HG03457 (cell line): ENCODE data around the gene OR1M1.
"Not testable (repeated sequence)": the region's sequence is repeated elsewhere in the genome, so short reads cannot be mapped to it uniquely, and the experiment has no call there.

ENCODE experiments used
- ATAC-seq: cut with Tn5 transposase; IDR thresholded peaks from one replicate; pipeline ENCODE4 v1.9.1; 2021; ENCODE audit warnings: moderate number of reproducible peaks; ENCODE audit not compliant: unreplicated experiment

OR1M1 gene

GRCh38 chr19:9086761-9087160 lies at the start of gene OR1M1:
Gene OR1M1, plus strand, starts transcription at chr19:9087061. Its CDS starts 6,184 bp downstream, at chr19:9093245.
- ATAC-seq, result no peak

GRCh38 chr19:9037400-9038062 lies 49.3 kb upstream of the OR1M1 start:
- no peak for ATAC-seq

GRCh38 chr19:9039728-9040127 lies 47.1 kb upstream of the OR1M1 start:
- no peak for ATAC-seq

GRCh38 chr19:9040131-9040530 lies 46.7 kb upstream of the OR1M1 start:
- ATAC-seq, result no peak

- ATAC-seq, result no peak
Measured at GRCh38 chr19:9041023-9041422, 45.8 kb upstream of the OR1M1 start.

GRCh38 chr19:9043524-9043923 lies 43.3 kb upstream of the OR1M1 start:
- ATAC-seq, result no peak

- no peak for ATAC-seq
Measured at GRCh38 chr19:9044449-9044848, 42.4 kb upstream of the OR1M1 start.

- ATAC-seq, result no peak
Measured at GRCh38 chr19:9046694-9047093, 40.2 kb upstream of the OR1M1 start.

GRCh38 chr19:9052894-9053293 lies 34.0 kb upstream of the OR1M1 start:
- ATAC-seq, result no peak

GRCh38 chr19:9053674-9054073 lies 33.2 kb upstream of the OR1M1 start:
- ATAC-seq, result not testable (repeated sequence)

GRCh38 chr19:9054207-9054606 lies 32.7 kb upstream of the OR1M1 start:
- no peak for ATAC-seq

- no peak for ATAC-seq
Measured at GRCh38 chr19:9054765-9055164, 32.1 kb upstream of the OR1M1 start.

- not testable (repeated sequence) for ATAC-seq
Measured at GRCh38 chr19:9056131-9056530, 30.7 kb upstream of the OR1M1 start.

- ATAC-seq, result no peak
Measured at GRCh38 chr19:9057505-9058258, 29.2 kb upstream of the OR1M1 start.

GRCh38 chr19:9058905-9059667 lies 27.8 kb upstream of the OR1M1 start:
- no peak for ATAC-seq

- no peak for ATAC-seq
Measured at GRCh38 chr19:9060564-9061340, 26.1 kb upstream of the OR1M1 start.

- ATAC-seq, result no peak
Measured at GRCh38 chr19:9061879-9062278, 25.0 kb upstream of the OR1M1 start.

GRCh38 chr19:9065457-9066014 lies 21.3 kb upstream of the OR1M1 start:
- ATAC-seq, result no peak

GRCh38 chr19:9070066-9070465 lies 16.8 kb upstream of the OR1M1 start:
- no peak for ATAC-seq

GRCh38 chr19:9071720-9072119 lies 15.1 kb upstream of the OR1M1 start:
- not testable (repeated sequence) for ATAC-seq

GRCh38 chr19:9073806-9074205 lies 13.1 kb upstream of the OR1M1 start:
- no peak for ATAC-seq
